Right ventricle myocardium superior (tissue), 1 donor: Measurements from ENCODE around the gene MTMR6. TPM values are rescaled to one million over a fixed set of nuclear protein-coding genes. Genes with fewer than 3 reads are reported as not detected.

ENCODE experiments used
- total RNA-seq: library from RNA; stranded (reverse); fragmentation: NEBNext Ultra II Directional; extraction: Animal tissue kit (Norgen Biotek cat#: 25700); gene quantifications from one replicate; pipeline ENCODE4 v1.2.1, GENCODE V29; 2021
- donor health status: DM: no; HTN: yes; CAD: no; lungs with severe emphysema.

MTMR6 gene
- total RNA-seq, 1 donor from 2014 or later = 14.7 TPM

Other genes with a start within 250 kb of the MTMR6 start
- gene PABPC3, start 191.4 kb downstream of the MTMR6 start, total RNA-seq = 0.08 TPM
- gene AMER2, start 115.2 kb downstream of the MTMR6 start, total RNA-seq = not detected
- gene NUP58, start 14.1 kb upstream of the MTMR6 start, total RNA-seq = 22.0 TPM
- gene ATP8A2, start 84.5 kb upstream of the MTMR6 start, total RNA-seq = 0.05 TPM